Type B pancreatic cell (in vitro differentiated cells): Measurements from ENCODE around the gene CHAC1. TPM values are rescaled to one million over a fixed set of nuclear protein-coding genes. Genes with fewer than 3 reads are reported as not detected.
A peak's percentile ranks its signal among the peaks of the same experiment; 100 is the strongest.

Experiments used
- DNase-seq: peaks from one replicate; pipeline ENCODE4 v3.0.0; 2021; ENCODE audit warnings: mixed read lengths; ENCODE audit not compliant: unreplicated experiment; ENCODE audit errors: extremely low spot score
- H3K27ac Mint-ChIP-seq: 2 replicates; pipeline ENCODE4 v1.8.0; 2021; ENCODE audit warnings: mild to moderate bottlenecking, mixed read lengths
- H3K27me3 Mint-ChIP-seq: 2 replicates; pipeline ENCODE4 v1.8.0; 2021; ENCODE audit warnings: mixed read lengths
- H3K36me3 Mint-ChIP-seq: 2 replicates; pipeline ENCODE4 v1.8.0; 2021; ENCODE audit warnings: mixed read lengths
- H3K4me1 Mint-ChIP-seq: one replicate; pipeline ENCODE4 v1.8.0; 2021; ENCODE audit warnings: mixed read lengths; ENCODE audit not compliant: unreplicated experiment
- H3K4me3 Mint-ChIP-seq: 2 replicates; pipeline ENCODE4 v1.8.0; 2021; ENCODE audit warnings: mild to moderate bottlenecking, mixed read lengths
- H3K9me3 Mint-ChIP-seq: 2 replicates; pipeline ENCODE4 v1.8.0; 2021; ENCODE audit warnings: mixed read lengths
- CTCF ChIP-seq: fragments of 200-600 bp; sonication (generic); conservative IDR thresholded peaks from 2 replicates; pipeline ENCODE4 v1.5.0; 2021; ENCODE audit warnings: antibody characterized with exemption, mild to moderate bottlenecking
- total RNA-seq: library from RNA; stranded (reverse); gene quantifications from 2 replicates; pipeline ENCODE4 v1.2.1, GENCODE V29; 2021; ENCODE audit warnings: low replicate concordance

CHAC1 gene
- total RNA-seq, 1 donor from 2014 or later: 7.8 TPM

- DNase-seq: peak; percentile 70
- H3K36me3 Mint-ChIP-seq: no peaks in the 10 kb centered on the region
- H3K9me3 Mint-ChIP-seq: no peaks in the 10 kb centered on the region
- H3K4me3 Mint-ChIP-seq: peak overlapping the region; percentile 46
- peaks cover 14% of the 10 kb centered on the region for H3K4me1 Mint-ChIP-seq
- no peak overlapping the region for H3K27ac Mint-ChIP-seq
- no peak for TF ChIP-seq CTCF
- peaks cover 85% of the 10 kb centered on the region for H3K27me3 Mint-ChIP-seq
These were observed 27.8 kb upstream of the CHAC1 start for GRCh38 chr15:40925495-40925862.

GRCh38 chr15:40925863-40926658 is 27.2 kb upstream of the CHAC1 start:
- no peak overlapping the region for H3K27ac Mint-ChIP-seq
- H3K9me3 Mint-ChIP-seq: no peaks in the 10 kb centered on the region
- peak; percentile 20 for TF ChIP-seq CTCF
- H3K4me3 Mint-ChIP-seq: peak overlapping the region; percentile 75
- peaks cover 86% of the 10 kb centered on the region for H3K27me3 Mint-ChIP-seq
- H3K4me1 Mint-ChIP-seq: peaks cover 19% of the 10 kb centered on the region
- H3K36me3 Mint-ChIP-seq: no peaks in the 10 kb centered on the region
- peak; percentile 73 for DNase-seq

- Mint-ChIP-seq H3K4me3 (peak overlapping the region; percentile 75), H3K27me3 (peaks cover 91% of the 10 kb centered on the region), H3K36me3 (no peaks in the 10 kb centered on the region), H3K4me1 (peaks cover 22% of the 10 kb centered on the region), H3K27ac (peak overlapping the region; percentile 24), H3K9me3 (no peaks in the 10 kb centered on the region)
- no peak for TF ChIP-seq CTCF
- DNase-seq: peak; percentile 66
These were observed 26.4 kb upstream of the CHAC1 start for GRCh38 chr15:40926659-40927494.

- peak overlapping the region; percentile 75 for H3K4me3 Mint-ChIP-seq
These were observed 25.8 kb upstream of the CHAC1 start for GRCh38 chr15:40927495-40927872.

More at GRCh38 chr15:40927495-40927872, 25.8 kb upstream of the CHAC1 start:
- no peaks in the 10 kb centered on the region for H3K36me3 Mint-ChIP-seq
- H3K27me3 Mint-ChIP-seq: peaks cover 91% of the 10 kb centered on the region
- TF ChIP-seq CTCF: no peak
- H3K27ac Mint-ChIP-seq: peak overlapping the region; percentile 24
- DNase-seq: peak; percentile 65
- peaks cover 22% of the 10 kb centered on the region for H3K4me1 Mint-ChIP-seq
- H3K9me3 Mint-ChIP-seq: no peaks in the 10 kb centered on the region
